ENCODE measurements around the gene APAF1.

The APAF1 gene

DNA sequence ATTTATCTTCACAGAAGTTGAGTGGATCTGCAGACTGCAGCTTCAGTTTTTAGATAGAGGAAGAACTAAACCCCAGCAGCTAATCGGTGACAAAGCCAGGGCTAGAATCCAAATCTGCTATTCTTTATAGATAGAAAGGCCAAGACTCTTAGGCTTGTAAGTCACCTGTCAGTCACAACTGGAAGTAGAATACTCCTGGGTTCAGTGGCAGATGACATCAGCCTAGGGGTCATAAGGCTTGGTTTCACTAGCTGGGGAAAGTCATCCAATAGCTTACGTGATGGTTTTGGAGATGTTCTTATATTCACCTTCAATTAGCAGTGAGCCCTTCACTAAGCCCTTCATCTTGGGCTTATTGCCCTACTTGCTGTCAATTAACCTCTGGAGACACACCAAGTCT lies 93.4 kb downstream of the APAF1 start:
- no peak overlapping the region for H3K4me3 ChIP-seq (ENCODE audit: low read length)
- TF ChIP-seq, protein P1, sequence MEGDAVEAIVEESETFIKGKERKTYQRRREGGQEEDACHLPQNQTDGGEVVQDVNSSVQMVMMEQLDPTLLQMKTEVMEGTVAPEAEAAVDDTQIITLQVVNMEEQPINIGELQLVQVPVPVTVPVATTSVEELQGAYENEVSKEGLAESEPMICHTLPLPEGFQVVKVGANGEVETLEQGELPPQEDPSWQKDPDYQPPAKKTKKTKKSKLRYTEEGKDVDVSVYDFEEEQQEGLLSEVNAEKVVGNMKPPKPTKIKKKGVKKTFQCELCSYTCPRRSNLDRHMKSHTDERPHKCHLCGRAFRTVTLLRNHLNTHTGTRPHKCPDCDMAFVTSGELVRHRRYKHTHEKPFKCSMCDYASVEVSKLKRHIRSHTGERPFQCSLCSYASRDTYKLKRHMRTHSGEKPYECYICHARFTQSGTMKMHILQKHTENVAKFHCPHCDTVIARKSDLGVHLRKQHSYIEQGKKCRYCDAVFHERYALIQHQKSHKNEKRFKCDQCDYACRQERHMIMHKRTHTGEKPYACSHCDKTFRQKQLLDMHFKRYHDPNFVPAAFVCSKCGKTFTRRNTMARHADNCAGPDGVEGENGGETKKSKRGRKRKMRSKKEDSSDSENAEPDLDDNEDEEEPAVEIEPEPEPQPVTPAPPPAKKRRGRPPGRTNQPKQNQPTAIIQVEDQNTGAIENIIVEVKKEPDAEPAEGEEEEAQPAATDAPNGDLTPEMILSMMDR (conservative IDR thresholded peaks at IDR 0.05; ENCODE audit: low read length): no peak
- DNase-seq (ENCODE audit: low read depth): no peak

DNA sequence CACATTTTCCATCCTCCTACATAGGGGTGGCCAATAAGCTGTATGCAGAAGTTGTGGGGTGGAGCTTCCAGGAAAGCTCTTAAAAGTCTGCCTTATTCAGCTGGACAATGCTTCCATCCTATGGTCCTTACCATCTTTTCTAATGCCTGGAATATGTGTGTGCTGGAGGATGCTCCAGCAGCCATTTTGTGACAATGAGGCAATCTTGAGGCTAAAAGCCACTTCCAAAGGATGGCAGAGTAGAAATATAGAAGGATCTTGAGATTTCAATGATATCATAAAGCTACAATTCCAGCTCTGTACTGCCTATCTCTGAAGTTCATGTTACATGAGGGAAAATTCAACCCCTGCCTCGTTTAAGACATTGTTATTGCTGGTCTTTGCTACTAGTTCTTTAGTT lies 95.7 kb downstream of the APAF1 start:
- TF ChIP-seq, protein P1 (conservative IDR thresholded peaks at IDR 0.05; ENCODE audit: low read length): no peak
- H3K4me3 ChIP-seq (ENCODE audit: low read length): no peak overlapping the region
- DNase-seq (ENCODE audit: low read depth): no peak

DNA sequence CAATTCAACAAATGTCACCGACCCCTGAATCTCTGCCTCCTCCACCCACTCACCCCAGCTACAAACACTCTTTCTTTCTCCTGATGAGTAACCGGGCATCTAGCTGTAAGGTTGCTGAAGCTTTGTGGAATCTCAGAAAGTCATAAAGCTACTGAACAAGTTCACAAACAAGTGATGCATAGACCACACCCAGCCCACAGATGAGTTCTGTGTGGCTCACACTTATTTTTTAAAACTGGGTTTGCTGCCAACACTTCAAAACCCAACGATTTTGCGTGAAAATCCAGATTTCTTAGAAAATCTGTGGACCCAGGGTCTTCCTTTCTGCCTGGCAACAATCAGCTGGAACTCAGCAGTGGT lies 96.1 kb downstream of the APAF1 start:
- TF ChIP-seq, protein P1 (conservative IDR thresholded peaks at IDR 0.05; ENCODE audit: low read length): no peak
- H3K4me3 ChIP-seq (ENCODE audit: low read length): no peak overlapping the region
- no peak for DNase-seq (ENCODE audit: low read depth)

DNA sequence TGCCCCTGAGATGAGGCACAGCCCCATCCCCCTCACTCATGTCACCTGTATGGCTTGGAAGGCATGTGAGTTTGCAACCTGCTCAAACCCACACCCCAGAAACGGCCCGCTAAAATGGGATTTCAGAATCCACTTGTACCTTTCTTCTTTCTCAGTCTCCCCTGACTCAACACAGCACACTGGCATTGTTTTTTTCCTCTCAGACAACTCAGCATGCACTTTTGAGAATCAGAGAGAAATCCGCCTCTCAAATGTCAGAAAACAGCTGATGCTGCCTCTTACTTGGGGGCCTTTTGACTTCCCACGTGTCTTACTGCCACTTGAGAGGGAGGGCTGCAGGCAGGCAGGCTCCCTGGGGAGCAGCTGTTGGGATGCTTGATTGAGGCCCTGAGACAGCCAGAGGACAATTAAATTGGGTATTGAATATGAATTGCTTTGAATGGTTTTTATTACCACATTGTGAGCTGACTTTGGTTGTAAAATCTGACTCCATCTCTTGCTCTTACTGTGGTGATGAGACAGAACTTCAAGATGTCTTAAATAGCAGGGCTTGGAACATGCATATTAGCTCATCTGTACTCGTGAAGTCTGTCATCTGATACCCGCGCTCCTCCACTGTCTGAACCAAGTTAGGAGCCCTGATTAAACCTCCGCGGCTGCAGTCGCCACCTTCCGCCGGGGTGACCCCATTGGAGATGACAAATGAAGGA lies 96.6 kb downstream of the APAF1 start:
- DNase-seq (ENCODE audit: low read depth): no peak
- TF ChIP-seq, protein P1 (conservative IDR thresholded peaks at IDR 0.05; ENCODE audit: low read length): no peak
- H3K4me3 ChIP-seq (ENCODE audit: low read length): no peak overlapping the region

DNA sequence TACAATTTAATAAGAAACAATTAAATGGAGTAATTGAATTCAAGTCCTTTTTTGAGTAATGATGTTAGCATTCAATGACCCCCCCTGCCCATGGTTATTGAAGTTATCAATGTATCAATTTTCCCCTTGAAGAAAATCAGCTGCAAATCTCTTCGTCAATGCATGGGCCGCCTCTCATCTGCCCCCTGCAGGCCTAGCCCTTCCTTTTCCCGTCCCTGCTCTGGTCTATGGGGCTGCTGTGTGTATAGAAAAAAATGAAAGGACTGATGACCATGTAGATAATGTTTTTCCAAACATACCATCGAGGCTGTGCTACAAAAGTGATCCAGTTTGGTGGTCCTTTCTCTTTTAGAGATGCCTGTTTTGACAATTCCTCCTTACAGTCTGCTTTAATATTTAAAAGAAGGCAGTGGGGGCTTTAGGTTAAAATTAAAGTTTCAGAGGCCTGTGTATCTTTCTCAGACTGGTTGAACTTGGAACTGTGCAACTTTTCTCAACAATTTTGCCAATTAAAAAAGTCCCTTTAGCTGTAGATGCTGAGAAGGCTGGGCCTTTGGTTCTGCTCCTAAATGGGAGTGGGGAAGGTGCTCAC lies 98.4 kb downstream of the APAF1 start:
- no peak for DNase-seq (ENCODE audit: low read depth)
- TF ChIP-seq, protein P1 (conservative IDR thresholded peaks at IDR 0.05; ENCODE audit: low read length): peak; percentile 23; the same call in 1 of the 2 replicates
- no peak overlapping the region for H3K4me3 ChIP-seq (ENCODE audit: low read length)

DNA sequence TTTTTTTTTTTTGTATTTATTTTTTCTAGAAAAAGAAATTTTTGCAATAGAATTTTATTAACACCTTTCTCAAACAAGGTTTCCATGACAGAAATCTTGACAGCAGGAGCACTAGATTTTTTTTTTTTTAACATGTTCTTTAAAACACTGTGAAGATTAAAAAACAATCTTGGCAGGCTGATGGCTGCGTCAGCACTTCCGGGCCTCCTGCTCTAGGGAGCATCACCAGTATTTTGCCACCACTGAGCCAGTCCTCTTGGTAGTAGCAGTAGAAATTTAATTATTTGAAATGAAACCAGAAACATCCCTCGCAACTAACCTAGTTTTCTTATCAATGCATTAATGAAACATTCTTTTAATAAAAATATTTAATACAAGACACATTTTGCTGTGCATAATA lies 99.6 kb downstream of the APAF1 start:
- TF ChIP-seq, protein P1 (conservative IDR thresholded peaks at IDR 0.05; ENCODE audit: low read length): no peak
- no peak for DNase-seq (ENCODE audit: low read depth)
- H3K4me3 ChIP-seq (ENCODE audit: low read length): no peak overlapping the region

Measured in AG10803 (cell line).